CD4-positive, alpha-beta T cell treated with Interleukin-6 for 4 hours (primary cell): Measurements from ENCODE around the gene ZNF672.

ENCODE experiments used
- DNase-seq: peaks from one replicate; pipeline ENCODE4 v3.0.0-alpha.2; 2020; ENCODE audit warnings: mixed read lengths

Gene ZNF672

GRCh38 chr1:248837045-248837780, 811 bp upstream of the ZNF672 start:
- DNase-seq, result no peak

DNA sequence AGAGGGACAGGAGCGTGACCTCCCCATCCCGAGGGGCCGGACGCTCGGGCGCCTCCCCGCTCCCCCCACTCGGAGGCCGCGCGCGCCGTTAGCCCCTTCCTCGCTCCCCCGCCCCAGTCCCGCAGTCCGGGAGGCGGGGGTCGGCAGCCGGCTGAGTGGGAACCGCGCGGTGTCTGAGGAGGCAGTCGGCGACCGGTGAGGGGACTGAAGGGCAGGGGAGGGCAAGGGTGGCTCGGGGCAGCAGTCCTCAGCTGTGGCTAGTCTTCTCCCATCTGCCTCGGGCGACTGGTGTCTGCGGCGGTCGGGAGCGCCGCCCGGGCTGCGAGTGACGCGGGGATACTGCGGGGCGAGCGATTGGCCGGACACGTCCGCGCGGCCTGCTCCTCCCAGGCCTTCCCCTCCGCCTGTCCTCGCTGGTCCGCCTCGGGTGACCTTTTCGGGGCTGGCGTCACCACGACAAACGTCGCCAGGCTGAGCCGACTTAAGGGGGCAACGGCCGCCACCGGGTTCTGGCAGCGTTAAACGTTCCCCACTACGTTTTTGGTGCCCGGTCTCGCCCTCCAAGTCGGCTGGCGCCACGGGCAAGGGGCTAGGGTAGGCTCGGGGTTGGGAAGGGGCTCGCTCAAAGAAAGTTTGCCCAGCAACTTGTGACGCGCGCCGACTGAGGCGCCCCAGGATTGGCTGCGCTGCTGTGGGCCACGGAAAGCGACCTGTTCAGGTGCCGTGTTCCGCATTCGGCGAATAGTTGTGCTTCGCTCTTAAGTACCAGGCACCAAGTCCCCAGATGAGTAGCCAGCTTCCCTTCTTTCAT, 538 bp downstream of the ZNF672 start:
- peak; percentile 90 for DNase-seq

- DNase-seq, result no peak
Measured at GRCh38 chr1:248839168-248839555, 1.1 kb downstream of the ZNF672 start.

GRCh38 chr1:248840946-248841345, 2.9 kb downstream of the ZNF672 start:
- no peak for DNase-seq

GRCh38 chr1:248841702-248842395, 3.8 kb downstream of the ZNF672 start:
- DNase-seq, result peak; percentile 48

DNA sequence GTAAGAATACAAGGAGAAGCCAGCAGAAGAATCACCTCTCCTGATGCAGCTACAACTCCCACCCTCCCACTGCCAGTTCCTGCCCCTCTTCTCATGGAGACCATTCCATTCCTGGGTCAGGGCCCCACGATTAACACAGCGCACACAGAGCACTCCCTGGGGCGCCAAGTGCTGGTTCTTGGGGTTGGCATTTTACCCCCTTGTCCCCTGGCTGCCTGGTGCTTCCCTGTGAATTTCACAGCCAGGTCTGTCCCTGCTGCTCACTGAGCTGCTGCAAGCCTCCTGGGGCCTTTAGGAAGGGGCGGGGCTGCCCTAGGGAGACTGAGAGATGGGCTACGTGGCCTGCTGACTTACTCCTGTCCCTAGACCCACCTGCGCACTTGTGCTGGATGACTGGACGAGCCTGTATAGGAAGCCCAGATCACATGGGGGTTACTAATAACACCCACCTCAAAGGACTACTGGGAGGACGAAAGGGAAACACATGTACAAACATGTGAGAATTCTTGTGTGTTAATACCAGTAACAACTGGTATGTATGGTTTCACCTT, 4.8 kb downstream of the ZNF672 start:
- no peak for DNase-seq

DNA sequence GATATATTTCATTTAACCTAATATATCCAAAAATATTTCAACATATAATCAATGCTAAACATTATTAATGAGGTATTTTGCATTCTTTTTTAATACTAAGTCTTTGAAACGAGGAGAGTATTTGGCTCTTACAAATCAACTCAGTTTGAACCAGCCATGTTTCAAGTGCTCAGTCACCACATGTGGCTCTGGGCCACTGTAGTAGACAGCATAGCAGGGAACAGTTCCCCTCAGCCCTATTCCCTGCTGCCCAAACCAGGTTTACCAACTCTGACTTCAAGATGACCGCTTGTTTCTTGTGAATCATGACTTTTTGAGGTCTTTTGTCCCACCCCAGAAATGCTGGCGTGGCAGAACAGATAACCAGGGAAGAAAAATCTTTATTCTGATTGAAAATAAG, 5.7 kb downstream of the ZNF672 start:
- no peak for DNase-seq

DNA sequence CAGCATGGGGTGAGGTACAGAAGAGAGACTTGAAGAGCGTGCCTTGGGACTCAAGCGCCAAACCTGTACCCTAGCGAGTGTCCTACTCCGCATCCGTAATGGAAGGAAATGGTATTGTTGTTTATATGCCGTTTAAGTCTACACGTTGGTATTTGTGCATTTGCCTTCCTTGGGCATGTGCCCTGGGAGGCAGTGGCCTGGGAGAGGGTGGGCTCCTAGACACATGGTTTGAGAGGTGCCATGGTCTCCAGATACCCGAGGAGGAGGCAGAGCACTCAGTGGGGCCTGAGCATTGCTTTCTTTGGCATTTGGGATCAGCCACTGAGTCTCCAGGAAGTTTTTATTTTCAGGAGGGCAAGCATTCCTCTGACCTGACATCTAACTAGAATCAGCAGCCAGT, 6.5 kb downstream of the ZNF672 start:
- no peak for DNase-seq

DNA sequence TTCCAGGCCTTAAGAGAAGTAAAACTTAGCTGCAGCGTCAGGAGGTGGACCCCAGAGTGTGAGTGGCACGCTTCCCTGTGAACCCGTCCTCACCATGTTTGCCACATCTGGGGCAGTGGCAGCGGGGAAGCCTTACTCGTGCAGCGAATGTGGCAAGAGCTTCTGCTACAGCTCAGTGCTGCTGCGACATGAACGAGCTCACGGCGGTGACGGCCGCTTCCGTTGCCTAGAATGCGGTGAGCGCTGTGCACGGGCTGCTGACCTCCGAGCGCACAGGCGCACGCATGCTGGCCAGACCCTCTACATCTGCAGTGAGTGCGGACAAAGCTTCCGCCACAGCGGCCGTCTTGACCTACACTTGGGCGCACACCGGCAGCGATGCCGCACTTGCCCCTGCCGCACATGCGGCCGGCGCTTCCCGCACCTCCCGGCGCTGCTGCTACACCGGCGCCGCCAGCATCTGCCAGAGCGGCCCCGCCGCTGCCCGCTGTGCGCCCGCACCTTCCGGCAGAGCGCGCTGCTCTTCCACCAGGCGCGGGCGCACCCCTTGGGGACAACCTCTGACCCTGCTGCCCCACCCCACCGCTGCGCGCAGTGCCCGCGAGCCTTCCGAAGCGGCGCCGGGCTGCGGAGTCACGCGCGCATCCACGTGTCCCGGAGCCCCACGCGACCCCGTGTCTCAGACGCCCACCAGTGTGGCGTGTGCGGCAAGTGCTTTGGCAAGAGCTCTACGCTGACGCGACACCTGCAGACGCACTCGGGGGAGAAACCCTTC, 9.3 kb downstream of the ZNF672 start:
- DNase-seq, result no peak

DNA sequence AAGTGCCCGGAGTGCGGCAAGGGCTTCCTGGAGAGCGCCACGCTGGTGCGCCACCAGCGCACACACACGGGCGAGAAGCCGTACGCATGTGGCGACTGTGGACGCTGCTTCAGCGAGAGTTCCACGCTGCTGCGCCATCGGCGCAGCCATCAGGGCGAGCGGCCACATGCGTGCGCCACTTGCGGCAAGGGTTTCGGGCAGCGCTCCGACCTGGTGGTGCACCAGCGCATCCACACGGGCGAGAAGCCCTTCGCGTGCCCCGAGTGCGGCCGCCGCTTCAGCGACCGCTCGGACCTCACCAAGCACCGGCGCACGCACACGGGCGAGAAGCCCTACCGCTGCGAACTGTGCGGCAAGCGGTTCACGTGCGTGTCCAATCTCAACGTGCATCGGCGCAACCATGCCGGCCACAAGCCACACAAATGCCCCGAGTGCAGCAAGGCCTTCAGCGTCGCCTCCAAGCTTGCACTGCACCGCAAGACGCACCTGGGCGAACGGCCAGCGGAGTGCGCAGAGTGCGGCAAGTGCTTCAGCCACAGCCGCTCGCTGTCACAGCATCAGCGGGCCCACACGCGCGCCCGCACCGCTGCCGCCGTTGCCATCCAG, 10.0 kb downstream of the ZNF672 start:
- DNase-seq, result no peak

GRCh38 chr1:248848602-248849001, 10.6 kb downstream of the ZNF672 start:
- DNase-seq, result no peak

DNA sequence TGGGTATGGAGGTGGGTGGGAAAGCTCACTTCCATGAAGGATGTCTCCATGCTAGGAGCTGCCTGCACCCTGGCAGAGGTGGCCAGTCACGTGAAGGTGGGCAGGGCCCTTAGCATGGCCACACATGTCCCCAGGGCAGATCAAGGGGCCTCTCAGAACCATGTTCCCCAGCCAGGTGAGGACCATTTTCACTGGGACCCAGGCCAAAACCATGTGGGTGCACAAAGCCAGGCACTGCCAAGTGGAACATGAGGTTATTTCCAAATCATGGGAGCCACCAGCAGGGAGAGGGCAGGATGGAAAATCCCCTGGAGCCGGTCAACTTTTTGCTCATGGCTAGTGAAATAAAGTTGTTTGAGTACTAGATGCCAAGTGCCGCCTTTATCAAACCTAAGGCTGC, 11.1 kb downstream of the ZNF672 start:
- DNase-seq, result no peak

GRCh38 chr1:248849637-248850036, 11.6 kb downstream of the ZNF672 start:
- DNase-seq, result no peak

- DNase-seq, result no peak
Measured at GRCh38 chr1:248850124-248850523, 12.1 kb downstream of the ZNF672 start.

DNA sequence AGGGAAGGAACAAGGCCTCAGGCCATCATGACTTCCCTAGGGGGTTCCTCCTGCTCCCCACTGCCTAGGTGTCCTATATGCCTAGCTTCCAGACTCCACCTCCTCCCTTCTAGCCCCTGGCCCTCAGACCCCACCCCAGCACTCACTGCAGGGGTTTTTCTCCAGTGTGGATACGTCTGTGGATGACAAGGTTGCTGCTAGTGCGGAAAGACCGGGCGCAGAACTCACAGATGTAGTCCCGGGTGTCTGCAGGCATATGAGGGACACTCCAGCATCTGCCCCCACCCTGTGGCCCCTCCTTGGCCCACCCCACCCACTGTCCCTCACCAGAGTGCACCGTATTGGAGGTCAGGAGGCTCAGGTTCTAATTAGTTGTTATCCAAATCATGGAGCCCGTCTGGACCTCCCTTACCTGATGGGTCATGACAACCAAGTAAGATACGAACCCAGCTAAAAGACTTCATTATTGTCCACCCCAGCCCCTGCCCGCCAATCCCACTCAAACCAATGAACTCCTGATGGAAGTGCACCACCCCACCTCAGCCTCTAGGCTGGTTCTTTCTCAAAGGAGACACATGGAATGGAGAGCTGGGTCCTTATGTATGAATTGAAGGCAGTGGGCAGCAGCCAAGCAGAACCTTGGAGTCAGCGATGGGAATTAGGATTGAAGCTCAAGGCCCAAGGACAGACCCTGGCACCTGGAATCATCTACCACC, 12.7 kb downstream of the ZNF672 start:
- no peak for DNase-seq

- no peak for DNase-seq
Measured at GRCh38 chr1:248851390-248851789, 13.4 kb downstream of the ZNF672 start.

DNA sequence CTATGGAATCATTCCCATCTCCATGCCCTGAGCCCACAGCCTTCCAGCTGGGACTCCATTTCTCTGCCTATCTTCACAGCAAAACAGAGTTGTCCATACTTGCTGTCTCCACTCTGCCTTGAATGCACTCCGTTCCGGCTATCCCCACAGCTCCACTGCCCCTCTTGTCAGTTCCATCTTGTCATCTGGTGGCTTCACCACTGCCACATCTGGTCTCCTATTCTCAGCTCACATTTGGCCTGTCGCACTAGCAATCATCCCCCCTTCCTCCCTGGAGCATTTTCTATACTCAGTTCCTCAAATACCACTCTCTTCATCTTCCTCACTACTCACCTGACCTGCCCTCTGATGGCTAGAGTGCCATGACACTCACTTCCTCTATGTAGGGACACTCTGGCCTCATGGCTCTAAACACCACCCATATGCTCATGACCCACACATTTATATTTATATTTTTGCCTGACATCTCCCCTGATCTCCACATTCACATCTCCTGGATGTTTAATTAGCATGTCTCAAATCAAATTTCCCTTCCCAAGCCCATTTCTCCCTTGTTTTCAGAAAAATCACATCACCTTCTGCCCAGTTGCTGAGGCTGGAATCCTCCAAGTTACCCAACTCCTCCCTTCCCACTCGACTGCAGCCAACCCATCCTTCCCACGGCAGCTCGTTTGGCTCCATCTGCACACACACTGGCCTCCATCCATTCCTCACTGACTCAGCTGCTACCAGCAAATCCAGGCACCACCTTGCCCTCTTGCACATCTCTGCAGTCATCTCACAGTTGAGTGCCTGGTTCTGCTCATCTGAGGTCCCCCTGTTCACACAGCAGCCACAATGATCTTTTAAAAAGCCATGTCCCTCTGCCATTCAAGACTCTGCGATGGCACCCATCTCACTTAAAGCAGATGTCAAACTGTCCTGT, 14.7 kb downstream of the ZNF672 start:
- no peak for DNase-seq

- peak; percentile 38 for DNase-seq
Measured at GRCh38 chr1:248853663-248854375, 15.8 kb downstream of the ZNF672 start.

DNA sequence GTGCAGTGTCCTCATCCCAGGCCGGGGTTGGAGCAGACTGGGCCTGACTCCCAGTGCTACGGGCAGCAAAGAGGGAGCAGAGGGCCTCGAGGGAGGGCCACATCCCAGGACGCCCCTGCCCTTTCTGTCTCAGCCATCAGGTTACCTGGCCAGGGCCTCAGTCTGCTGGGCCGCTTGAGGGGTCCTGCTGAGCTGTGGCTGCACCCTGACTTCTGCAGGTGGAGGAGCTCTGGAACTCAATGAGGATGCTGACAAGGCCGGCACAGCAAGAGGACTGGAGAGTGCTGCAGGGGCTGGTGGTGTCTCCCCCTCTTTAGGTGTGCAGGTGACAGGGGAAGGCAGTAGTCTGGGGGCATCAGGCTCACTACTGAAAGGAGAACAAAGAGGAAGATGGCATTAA, 17.6 kb downstream of the ZNF672 start:
- no peak for DNase-seq

DNA sequence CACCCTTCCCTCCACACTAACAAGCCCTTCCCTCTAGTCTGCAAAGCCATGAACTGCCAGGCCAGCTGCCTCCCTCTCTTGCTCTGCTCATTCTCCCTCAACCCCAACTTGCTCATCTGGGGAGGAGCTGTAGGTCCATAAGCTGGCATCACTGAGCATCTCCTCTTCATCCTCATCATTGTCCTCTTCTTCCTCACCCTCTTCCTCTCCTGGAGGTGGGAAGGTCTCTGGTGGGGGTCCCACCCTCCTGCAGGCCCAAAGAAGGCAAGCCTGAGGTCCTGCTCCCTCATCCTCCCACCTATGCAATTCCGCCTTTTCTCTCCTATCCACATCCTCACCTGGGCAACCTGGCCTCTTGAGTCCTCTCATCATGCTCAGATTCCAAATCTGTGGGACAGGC, 18.2 kb downstream of the ZNF672 start:
- DNase-seq, result no peak
